ENCODE measurements around the gene HMGCS2. TPM values are rescaled to one million over a fixed set of nuclear protein-coding genes. Genes with fewer than 3 reads are reported as not detected.

HMGCS2 gene
- total and polyA plus RNA-seq, 2 donors from 2014 or later, result 3.9 to 163 TPM

DNA sequence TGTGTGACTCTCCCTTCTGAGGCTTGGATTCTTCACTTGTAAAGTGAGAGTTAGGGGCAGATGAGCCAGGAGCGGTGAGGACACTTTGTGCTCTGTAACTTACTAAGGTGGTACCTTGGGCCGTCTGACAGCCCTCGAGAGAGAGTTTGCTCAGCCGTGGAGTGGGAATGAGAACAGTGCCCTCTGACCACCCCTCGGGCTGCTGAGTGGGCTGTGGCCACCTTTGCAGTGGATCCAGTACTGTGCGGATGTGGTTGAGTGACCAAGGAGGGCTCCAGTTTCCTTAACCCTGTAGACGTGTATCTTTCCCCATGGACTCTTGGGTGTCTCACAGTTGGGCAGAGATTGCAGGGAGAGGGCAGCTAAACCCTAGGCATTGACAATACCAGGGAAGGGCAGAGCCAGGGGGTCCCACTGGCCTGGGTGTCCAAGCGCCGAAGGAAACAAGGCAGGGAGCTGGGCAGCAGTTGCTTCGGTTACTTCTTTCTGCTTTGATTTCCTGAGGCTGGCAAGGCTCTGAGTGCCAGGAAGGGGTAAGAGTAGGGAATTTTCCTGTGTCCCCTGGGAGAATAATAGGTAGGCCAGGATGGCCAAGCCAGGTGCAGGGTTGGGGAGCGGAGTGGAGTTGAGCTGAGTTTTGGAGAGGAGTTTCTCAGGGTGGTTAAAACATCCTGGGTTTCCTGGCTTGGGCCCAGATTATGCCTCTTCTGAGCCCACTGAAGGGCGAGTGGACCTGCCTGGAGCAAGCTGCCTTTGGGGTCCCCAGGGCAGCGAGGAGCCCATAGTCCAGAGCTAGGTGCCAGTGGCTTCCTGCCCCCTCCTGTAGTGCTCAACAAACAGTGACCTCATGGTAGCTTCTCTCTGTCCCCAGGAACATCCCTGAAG, 27.6 kb downstream of the HMGCS2 start:
- peaks cover 0 to 41% (median 34%) of the 10 kb centered on the region in 3 donors for H3K4me1 ChIP-seq (ENCODE audit: control insufficient read depth in 2 of 3, insufficient read depth in 2 of 3, low read depth in 1 of 3, low read length in 3 of 3)
- DNase-seq (peak in 3 of 5 donors; percentile 37 to 52 (median 52)), FAIRE-seq (no peak)
- TF ChIP-seq, protein P1, sequence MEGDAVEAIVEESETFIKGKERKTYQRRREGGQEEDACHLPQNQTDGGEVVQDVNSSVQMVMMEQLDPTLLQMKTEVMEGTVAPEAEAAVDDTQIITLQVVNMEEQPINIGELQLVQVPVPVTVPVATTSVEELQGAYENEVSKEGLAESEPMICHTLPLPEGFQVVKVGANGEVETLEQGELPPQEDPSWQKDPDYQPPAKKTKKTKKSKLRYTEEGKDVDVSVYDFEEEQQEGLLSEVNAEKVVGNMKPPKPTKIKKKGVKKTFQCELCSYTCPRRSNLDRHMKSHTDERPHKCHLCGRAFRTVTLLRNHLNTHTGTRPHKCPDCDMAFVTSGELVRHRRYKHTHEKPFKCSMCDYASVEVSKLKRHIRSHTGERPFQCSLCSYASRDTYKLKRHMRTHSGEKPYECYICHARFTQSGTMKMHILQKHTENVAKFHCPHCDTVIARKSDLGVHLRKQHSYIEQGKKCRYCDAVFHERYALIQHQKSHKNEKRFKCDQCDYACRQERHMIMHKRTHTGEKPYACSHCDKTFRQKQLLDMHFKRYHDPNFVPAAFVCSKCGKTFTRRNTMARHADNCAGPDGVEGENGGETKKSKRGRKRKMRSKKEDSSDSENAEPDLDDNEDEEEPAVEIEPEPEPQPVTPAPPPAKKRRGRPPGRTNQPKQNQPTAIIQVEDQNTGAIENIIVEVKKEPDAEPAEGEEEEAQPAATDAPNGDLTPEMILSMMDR (IDR thresholded peaks at IDR 0.05; ENCODE audit: borderline replicate concordance, extremely low read depth, insufficient read depth), result no peak
- no peaks in the 10 kb centered on the region for H3K27me3 ChIP-seq (ENCODE audit: control insufficient read depth, insufficient read depth, low read length)
- peak overlapping the region; percentile 47 to 68 for H3K27ac ChIP-seq (ENCODE audit: low read depth in 2 of 2, low read length in 2 of 2)
- H3K9ac ChIP-seq (ENCODE audit: low read length in 3 of 3), result no peak overlapping the region
- no peaks in the 10 kb centered on the region for H3K9me3 ChIP-seq (ENCODE audit: control insufficient read depth in 2 of 3, insufficient read depth in 1 of 3, low read length in 3 of 3)
- no peak overlapping the region for H3K4me3 ChIP-seq (ENCODE audit: low read length in 3 of 3)
- intact Hi-C loops (cut with DNase I), result no loop called here
- peaks cover 0 to 5% (median 0%) of the 10 kb centered on the region in 3 donors for H3K36me3 ChIP-seq (ENCODE audit: control insufficient read depth in 2 of 3, insufficient read depth in 3 of 3, low read length in 3 of 3)

DNA sequence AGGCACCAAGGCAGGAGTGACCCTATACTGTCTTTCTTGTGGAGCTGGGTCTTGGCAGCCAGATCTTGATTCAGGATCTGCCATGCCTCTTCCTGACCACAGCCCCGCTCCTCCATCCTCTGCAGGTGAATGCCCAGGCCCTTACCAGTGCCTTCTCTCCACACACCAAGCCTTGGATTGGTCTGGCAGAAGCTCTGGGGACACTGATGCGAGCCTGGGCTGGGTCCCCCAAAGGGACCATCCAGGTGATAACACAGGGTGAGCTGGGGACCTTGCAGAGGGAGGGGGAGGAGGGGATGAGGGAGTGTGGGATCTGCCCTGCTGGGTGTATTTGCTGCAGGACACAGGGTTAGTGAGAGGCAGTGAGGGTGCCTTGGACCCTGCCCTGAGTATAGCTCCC, 28.4 kb downstream of the HMGCS2 start:
- peaks cover 0 to 9% (median 0%) of the 10 kb centered on the region in 3 donors for H3K36me3 ChIP-seq (ENCODE audit: control insufficient read depth in 2 of 3, insufficient read depth in 3 of 3, low read length in 3 of 3)
- intact Hi-C loops (cut with DNase I), result no loop called here
- peaks cover 0 to 41% (median 34%) of the 10 kb centered on the region in 3 donors for H3K4me1 ChIP-seq (ENCODE audit: control insufficient read depth in 2 of 3, insufficient read depth in 2 of 3, low read depth in 1 of 3, low read length in 3 of 3)
- DNase-seq, result peak in 1 of 5 donors; percentile 37
- no peak overlapping the region for H3K9ac ChIP-seq (ENCODE audit: low read length in 3 of 3)
- TF ChIP-seq, protein P1 (IDR thresholded peaks at IDR 0.05; ENCODE audit: borderline replicate concordance, extremely low read depth, insufficient read depth), result no peak
- no peak overlapping the region for H3K4me3 ChIP-seq (ENCODE audit: low read length in 3 of 3)
- no peaks in the 10 kb centered on the region for H3K9me3 ChIP-seq (ENCODE audit: control insufficient read depth in 2 of 3, insufficient read depth in 1 of 3, low read length in 3 of 3)
- H3K27me3 ChIP-seq (ENCODE audit: control insufficient read depth, insufficient read depth, low read length), result no peaks in the 10 kb centered on the region
- H3K27ac ChIP-seq (ENCODE audit: low read depth in 2 of 2, low read length in 2 of 2), result peak overlapping the region in 1 of 2 donors; percentile 10
- no peak for FAIRE-seq

DNA sequence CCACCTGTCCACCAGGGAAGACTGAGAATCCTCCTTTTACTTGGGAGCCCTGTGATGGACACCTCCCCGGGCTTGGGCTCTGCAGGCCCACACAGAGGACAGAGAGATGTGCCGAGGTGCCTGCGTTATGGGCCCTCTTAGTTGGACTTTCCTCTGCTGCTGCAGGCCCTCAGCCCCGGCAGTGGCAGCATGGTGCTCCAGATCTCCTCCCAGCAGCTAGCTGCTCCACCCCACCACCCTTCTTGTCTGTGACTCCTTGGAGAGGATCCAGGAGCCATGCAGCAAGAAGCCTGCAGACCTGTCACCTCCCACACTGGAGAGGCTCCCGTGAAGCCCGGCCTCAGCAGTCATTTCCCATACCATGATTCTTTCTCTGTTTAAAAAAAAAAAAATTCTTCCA, 29.6 kb downstream of the HMGCS2 start:
- H3K27me3 ChIP-seq (ENCODE audit: control insufficient read depth, insufficient read depth, low read length), result no peaks in the 10 kb centered on the region
- peaks cover 0 to 38% (median 34%) of the 10 kb centered on the region in 3 donors for H3K4me1 ChIP-seq (ENCODE audit: control insufficient read depth in 2 of 3, insufficient read depth in 2 of 3, low read depth in 1 of 3, low read length in 3 of 3)
- no peak for FAIRE-seq
- TF ChIP-seq, protein P1 (IDR thresholded peaks at IDR 0.05; ENCODE audit: borderline replicate concordance, extremely low read depth, insufficient read depth), result no peak
- no peak overlapping the region for H3K4me3 ChIP-seq (ENCODE audit: low read length in 3 of 3)
- H3K9me3 ChIP-seq (ENCODE audit: control insufficient read depth in 2 of 3, insufficient read depth in 1 of 3, low read length in 3 of 3), result no peaks in the 10 kb centered on the region
- intact Hi-C loops (cut with DNase I), result no loop called here
- no peak overlapping the region for H3K9ac ChIP-seq (ENCODE audit: low read length in 3 of 3)
- peaks cover 0 to 9% (median 0%) of the 10 kb centered on the region in 3 donors for H3K36me3 ChIP-seq (ENCODE audit: control insufficient read depth in 2 of 3, insufficient read depth in 3 of 3, low read length in 3 of 3)
- peak in 2 of 5 donors; percentile 34 to 51 for DNase-seq
- no peak overlapping the region for H3K27ac ChIP-seq (ENCODE audit: low read depth in 2 of 2, low read length in 2 of 2)
